Type B pancreatic cell (in vitro differentiated cells): ENCODE measurements around the gene NOS1AP. TPM values are rescaled to one million over a fixed set of nuclear protein-coding genes. Genes with fewer than 3 reads are reported as not detected.
"Not testable (repeated sequence)": the region's sequence is repeated elsewhere in the genome, so short reads cannot be mapped to it uniquely, and the experiment has no call there.

Source experiments
- DNase-seq: peaks from one replicate; pipeline ENCODE4 v3.0.0; 2021; ENCODE audit warnings: mixed read lengths; ENCODE audit not compliant: unreplicated experiment; ENCODE audit errors: extremely low spot score
- H3K27ac Mint-ChIP-seq: 2 replicates; pipeline ENCODE4 v1.8.0; 2021; ENCODE audit warnings: mild to moderate bottlenecking, mixed read lengths
- H3K27me3 Mint-ChIP-seq: 2 replicates; pipeline ENCODE4 v1.8.0; 2021; ENCODE audit warnings: mixed read lengths
- H3K36me3 Mint-ChIP-seq: 2 replicates; pipeline ENCODE4 v1.8.0; 2021; ENCODE audit warnings: mixed read lengths
- H3K4me1 Mint-ChIP-seq: one replicate; pipeline ENCODE4 v1.8.0; 2021; ENCODE audit warnings: mixed read lengths; ENCODE audit not compliant: unreplicated experiment
- H3K4me3 Mint-ChIP-seq: 2 replicates; pipeline ENCODE4 v1.8.0; 2021; ENCODE audit warnings: mild to moderate bottlenecking, mixed read lengths
- H3K9me3 Mint-ChIP-seq: 2 replicates; pipeline ENCODE4 v1.8.0; 2021; ENCODE audit warnings: mixed read lengths
- total RNA-seq: library from RNA; stranded (reverse); gene quantifications from 2 replicates; pipeline ENCODE4 v1.2.1, GENCODE V29; 2021; ENCODE audit warnings: low replicate concordance
- TF ChIP-seq, protein P1 (sequence below): fragments of 200-600 bp; sonication (generic); conservative IDR thresholded peaks from 2 replicates; pipeline ENCODE4 v1.5.0; 2021; ENCODE audit warnings: antibody characterized with exemption, mild to moderate bottlenecking

Gene NOS1AP
- total RNA-seq, 1 donor from 2014 or later, result 10.4 TPM

DNA sequence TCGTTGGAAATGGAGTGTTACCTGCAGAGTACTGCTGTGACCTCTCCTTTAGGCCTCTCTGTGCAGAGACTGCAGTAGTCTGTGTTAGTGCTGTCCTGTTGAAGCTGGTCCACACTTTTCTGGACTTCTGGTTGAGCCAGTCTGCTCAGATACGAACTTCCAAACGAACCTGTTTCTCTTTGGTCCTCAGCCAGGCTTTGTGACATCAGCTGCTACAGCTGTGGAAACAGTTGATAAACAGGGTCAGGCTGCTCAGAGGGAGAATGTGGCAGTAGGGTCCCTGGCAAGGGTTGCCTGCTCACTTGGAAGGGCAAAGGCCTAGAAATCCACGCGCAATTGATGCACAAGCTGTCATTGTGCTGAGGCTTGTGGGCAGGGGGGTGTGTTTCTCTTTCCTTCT, 98.8 kb downstream of the NOS1AP start:
- H3K9me3 Mint-ChIP-seq, result no peaks in the 10 kb centered on the region
- H3K4me1 Mint-ChIP-seq, result peaks cover 59% of the 10 kb centered on the region
- no peak for DNase-seq
- H3K36me3 Mint-ChIP-seq, result peaks cover 3% of the 10 kb centered on the region
- H3K4me3 Mint-ChIP-seq, result peak overlapping the region; percentile 73
- TF ChIP-seq, protein P1, sequence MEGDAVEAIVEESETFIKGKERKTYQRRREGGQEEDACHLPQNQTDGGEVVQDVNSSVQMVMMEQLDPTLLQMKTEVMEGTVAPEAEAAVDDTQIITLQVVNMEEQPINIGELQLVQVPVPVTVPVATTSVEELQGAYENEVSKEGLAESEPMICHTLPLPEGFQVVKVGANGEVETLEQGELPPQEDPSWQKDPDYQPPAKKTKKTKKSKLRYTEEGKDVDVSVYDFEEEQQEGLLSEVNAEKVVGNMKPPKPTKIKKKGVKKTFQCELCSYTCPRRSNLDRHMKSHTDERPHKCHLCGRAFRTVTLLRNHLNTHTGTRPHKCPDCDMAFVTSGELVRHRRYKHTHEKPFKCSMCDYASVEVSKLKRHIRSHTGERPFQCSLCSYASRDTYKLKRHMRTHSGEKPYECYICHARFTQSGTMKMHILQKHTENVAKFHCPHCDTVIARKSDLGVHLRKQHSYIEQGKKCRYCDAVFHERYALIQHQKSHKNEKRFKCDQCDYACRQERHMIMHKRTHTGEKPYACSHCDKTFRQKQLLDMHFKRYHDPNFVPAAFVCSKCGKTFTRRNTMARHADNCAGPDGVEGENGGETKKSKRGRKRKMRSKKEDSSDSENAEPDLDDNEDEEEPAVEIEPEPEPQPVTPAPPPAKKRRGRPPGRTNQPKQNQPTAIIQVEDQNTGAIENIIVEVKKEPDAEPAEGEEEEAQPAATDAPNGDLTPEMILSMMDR, result no peak
- H3K27ac Mint-ChIP-seq, result peak overlapping the region; percentile 81
- peaks cover 4% of the 10 kb centered on the region for H3K27me3 Mint-ChIP-seq

GRCh38 chr1:162169031-162169790, 99.7 kb downstream of the NOS1AP start:
- Mint-ChIP-seq H3K36me3 (peaks cover 3% of the 10 kb centered on the region), H3K27ac (peak overlapping the region; percentile 81), H3K4me3 (peak overlapping the region; percentile 73), H3K4me1 (peaks cover 52% of the 10 kb centered on the region), H3K27me3 (peaks cover 4% of the 10 kb centered on the region), H3K9me3 (no peaks in the 10 kb centered on the region)
- TF ChIP-seq, protein P1, result no peak
- no peak for DNase-seq

GRCh38 chr1:162171111-162171510, 101.6 kb downstream of the NOS1AP start:
- Mint-ChIP-seq H3K27me3 (peaks cover 1% of the 10 kb centered on the region), H3K27ac (no peak overlapping the region), H3K36me3 (peaks cover under 1% of the 10 kb centered on the region), H3K4me3 (no peak overlapping the region), H3K9me3 (no peaks in the 10 kb centered on the region), H3K4me1 (peaks cover 57% of the 10 kb centered on the region)
- TF ChIP-seq, protein P1, result no peak
- no peak for DNase-seq

DNA sequence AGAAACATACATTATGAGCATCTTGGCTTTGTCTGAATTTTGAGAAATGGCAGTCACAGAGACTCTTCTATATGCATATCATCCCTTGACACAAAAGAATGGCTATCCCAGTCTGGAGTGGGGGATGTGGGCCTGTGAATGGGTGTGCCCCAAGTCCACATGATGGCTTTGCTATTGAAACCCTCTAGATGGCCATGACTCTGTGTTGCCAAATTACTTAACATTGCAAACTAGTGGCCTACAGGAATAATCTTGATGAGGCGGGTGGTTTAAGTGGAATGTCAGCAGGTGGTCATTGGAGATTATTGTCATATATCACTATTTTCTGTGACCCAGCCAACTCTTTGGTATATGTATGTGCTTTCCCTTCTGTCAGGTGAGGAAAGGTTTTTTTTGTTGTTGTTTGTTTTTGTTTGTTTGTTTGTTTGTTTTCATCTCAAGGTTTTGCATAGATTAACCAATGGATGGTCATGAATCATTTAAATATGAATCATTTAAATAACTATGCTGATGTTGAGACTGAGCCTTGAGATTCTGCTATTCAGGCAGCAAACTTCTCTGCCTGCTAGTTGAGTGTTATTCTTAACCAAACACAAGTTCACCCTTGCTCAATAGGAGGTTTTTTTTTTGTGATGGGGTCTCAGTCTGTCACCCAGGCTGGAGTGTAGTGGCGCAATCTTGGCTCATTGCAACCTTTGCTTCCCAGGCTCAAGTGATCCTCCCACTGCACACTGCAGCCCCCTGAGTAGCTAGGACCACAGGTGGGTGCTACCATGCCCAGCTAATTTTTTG, 103.0 kb downstream of the NOS1AP start:
- Mint-ChIP-seq H3K4me1 (peaks cover 51% of the 10 kb centered on the region), H3K27ac (no peak overlapping the region), H3K27me3 (no peaks in the 10 kb centered on the region), H3K9me3 (no peaks in the 10 kb centered on the region), H3K36me3 (no peaks in the 10 kb centered on the region), H3K4me3 (no peak overlapping the region)
- DNase-seq, result no peak
- TF ChIP-seq, protein P1, result no peak

DNA sequence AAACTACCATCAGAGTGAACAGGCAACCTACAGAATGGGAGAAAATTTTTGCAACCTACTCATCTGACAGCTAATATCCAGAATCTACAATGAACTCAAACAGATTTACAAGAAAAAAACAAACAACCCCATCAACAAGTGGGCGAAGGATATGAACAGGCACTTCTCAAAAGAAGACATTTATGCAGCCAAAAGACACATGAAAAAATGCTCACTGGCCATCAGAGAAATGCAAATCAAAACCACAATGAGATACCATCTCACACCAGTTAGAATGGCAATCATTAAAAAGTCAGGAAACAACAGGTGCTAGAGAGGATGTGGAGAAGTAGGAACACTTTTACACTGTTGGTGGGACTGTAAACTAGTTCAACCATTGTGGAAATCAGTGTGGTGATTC, 104.1 kb downstream of the NOS1AP start:
- H3K4me1 Mint-ChIP-seq, result peaks cover 40% of the 10 kb centered on the region
- not testable (repeated sequence) for H3K27ac Mint-ChIP-seq, H3K27me3 Mint-ChIP-seq, DNase-seq, H3K9me3 Mint-ChIP-seq, H3K36me3 Mint-ChIP-seq, H3K4me3 Mint-ChIP-seq

- not testable (repeated sequence) for H3K4me3 Mint-ChIP-seq, H3K9me3 Mint-ChIP-seq, DNase-seq, H3K36me3 Mint-ChIP-seq, H3K27ac Mint-ChIP-seq, H3K27me3 Mint-ChIP-seq
- H3K4me1 Mint-ChIP-seq, result peaks cover 36% of the 10 kb centered on the region
Measured at GRCh38 chr1:162174027-162174426, 104.5 kb downstream of the NOS1AP start.
